ENCODE measurements around the gene NDUFB7. TPM values are rescaled to one million over a fixed set of nuclear protein-coding genes. Genes with fewer than 3 reads are reported as not detected.
"Not testable (repeated sequence)": the region's sequence is repeated elsewhere in the genome, so short reads cannot be mapped to it uniquely, and the experiment has no call there.

The NDUFB7 gene
- total and polyA plus RNA-seq, 2 experiments from 2014 or later = 289 to 463 TPM

- not testable (repeated sequence) for H3K27ac ChIP-seq (ENCODE audit: low read depth); H3F3A ChIP-seq (replicated peaks; ENCODE audit: low read depth); H3K4me3 Mint-ChIP-seq; H3K4me1 ChIP-seq (ENCODE audit: insufficient read depth); H3K27me3 ChIP-seq (ENCODE audit: insufficient read depth); H3K79me2 ChIP-seq (replicated peaks; ENCODE audit: insufficient read depth); H3K27me3 Mint-ChIP-seq (ENCODE audit: insufficient read depth, low read depth, poor library complexity); DNase-seq (ENCODE audit: low spot score); H3K4me1 Mint-ChIP-seq; H3K36me3 ChIP-seq (ENCODE audit: insufficient read depth); H2AFZ ChIP-seq; H4K20me1 ChIP-seq (replicated peaks; ENCODE audit: insufficient read depth); H3K4me2 ChIP-seq; H3K4me3 ChIP-seq; H3K9me2 ChIP-seq (ENCODE audit: insufficient read depth); ATAC-seq; H3K27ac Mint-ChIP-seq
- H3K36me3 Mint-ChIP-seq (ENCODE audit: low read depth) = peaks cover 30% of the 10 kb centered on the region
- H3K9me3 Mint-ChIP-seq = peaks cover 92% of the 10 kb centered on the region
Measured at GRCh38 chr19:14612242-14612641, 40.4 kb upstream of the NDUFB7 start.

DNA sequence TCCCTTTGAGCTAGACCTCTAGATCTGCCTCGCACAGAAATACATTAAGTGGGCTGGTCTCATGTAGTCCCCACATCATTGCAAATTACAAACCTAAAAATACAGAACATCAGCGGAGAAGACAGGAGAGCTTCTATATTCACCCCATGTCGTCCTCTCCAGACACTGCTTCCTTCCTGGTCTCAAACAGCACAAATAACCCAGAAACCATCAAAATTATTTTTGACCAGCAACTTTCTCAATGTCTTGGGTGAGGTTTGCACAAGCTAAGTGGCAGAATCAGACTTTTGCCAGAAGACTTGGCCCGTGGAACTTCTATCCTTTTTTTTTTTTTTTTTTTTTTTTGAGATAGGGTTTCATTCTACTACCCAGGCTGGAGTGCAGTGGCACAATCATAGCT lies 39.2 kb upstream of the NDUFB7 start:
- Mint-ChIP-seq H3K27me3 (ENCODE audit: insufficient read depth, low read depth, poor library complexity) (peaks cover 6% of the 10 kb centered on the region), H3K9me3 (peaks cover 91% of the 10 kb centered on the region), H3K36me3 (ENCODE audit: low read depth) (peaks cover 32% of the 10 kb centered on the region), H3K4me3 (no peak overlapping the region), H3K4me1 (no peaks in the 10 kb centered on the region), H3K27ac (no peak overlapping the region)
- H3K4me1 ChIP-seq (ENCODE audit: insufficient read depth) = no peaks in the 10 kb centered on the region
- no peaks in the 10 kb centered on the region for H3K79me2 ChIP-seq (replicated peaks; ENCODE audit: insufficient read depth)
- no peaks in the 10 kb centered on the region for H4K20me1 ChIP-seq (replicated peaks; ENCODE audit: insufficient read depth)
- H2AFZ ChIP-seq = no peak overlapping the region
- H3K27ac ChIP-seq (ENCODE audit: low read depth) = no peak overlapping the region
- no peak overlapping the region for H3K4me2 ChIP-seq
- H3F3A ChIP-seq (replicated peaks; ENCODE audit: low read depth) = no peaks in the 10 kb centered on the region
- DNase-seq (ENCODE audit: low spot score) = no peak
- no peak overlapping the region for H3K4me3 ChIP-seq
- no peak for TF ChIP-seq ZNF114 (CRISPR knock-in tag; IDR thresholded peaks at IDR 0.05)
- TF ChIP-seq NANOG (IDR thresholded peaks at IDR 0.05; ENCODE audit: borderline replicate concordance) = no peak
- TF ChIP-seq EZH2 (IDR thresholded peaks at IDR 0.05; ENCODE audit: low read depth, unreplicated experiment) = no peak
- TF ChIP-seq REST (IDR thresholded peaks at IDR 0.05; ENCODE audit: unreplicated experiment) = no peak
- no peak for TF ChIP-seq CREB1 (CRISPR knock-in tag; IDR thresholded peaks at IDR 0.05; ENCODE audit: low read depth)
- no peak for TF ChIP-seq JUNB (IDR thresholded peaks at IDR 0.05; ENCODE audit: unreplicated experiment)
- no peaks in the 10 kb centered on the region for H3K27me3 ChIP-seq (ENCODE audit: insufficient read depth)
- no peak for ATAC-seq
- 0 out of 2 replicates have a peak, but pooled peaks cover under 1% of the 10 kb centered on the region for H3K9me2 ChIP-seq (ENCODE audit: insufficient read depth)
- no peaks in the 10 kb centered on the region for H3K36me3 ChIP-seq (ENCODE audit: insufficient read depth)

DNA sequence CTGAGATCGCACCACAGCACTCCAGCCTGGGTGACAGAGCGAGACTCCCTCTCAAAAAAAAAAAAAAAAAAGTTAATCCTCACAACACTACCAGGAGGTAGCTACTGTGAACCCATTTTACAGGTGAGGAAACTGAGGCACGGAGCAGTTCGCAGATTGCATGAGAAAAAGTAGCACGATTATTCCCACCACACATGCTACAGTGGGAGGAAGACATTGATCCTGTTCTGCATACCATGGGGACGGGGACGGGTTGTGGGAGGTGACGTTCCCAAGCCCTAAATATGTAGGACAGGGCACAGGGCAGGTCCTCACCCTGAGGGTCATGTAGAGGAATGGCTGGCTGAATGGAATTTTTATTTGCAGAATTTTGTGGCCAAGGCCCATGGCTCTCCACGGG lies 34.8 kb upstream of the NDUFB7 start:
- no peak overlapping the region for H3K27ac ChIP-seq (ENCODE audit: low read depth)
- Mint-ChIP-seq H3K27ac (no peak overlapping the region), H3K27me3 (ENCODE audit: insufficient read depth, low read depth, poor library complexity) (peaks cover 11% of the 10 kb centered on the region), H3K9me3 (peaks cover 89% of the 10 kb centered on the region), H3K4me3 (no peak overlapping the region), H3K4me1 (no peaks in the 10 kb centered on the region), H3K36me3 (ENCODE audit: low read depth) (peaks cover 33% of the 10 kb centered on the region)
- no peaks in the 10 kb centered on the region for H3F3A ChIP-seq (replicated peaks; ENCODE audit: low read depth)
- H3K4me2 ChIP-seq = no peak overlapping the region
- ATAC-seq = no peak
- no peaks in the 10 kb centered on the region for H4K20me1 ChIP-seq (replicated peaks; ENCODE audit: insufficient read depth)
- no peak overlapping the region for H3K4me3 ChIP-seq
- DNase-seq (ENCODE audit: low spot score) = no peak
- no peak overlapping the region for H2AFZ ChIP-seq
- H3K27me3 ChIP-seq (ENCODE audit: insufficient read depth) = no peaks in the 10 kb centered on the region
- H3K9me2 ChIP-seq (ENCODE audit: insufficient read depth) = no peaks in the 10 kb centered on the region
- no peak for TF ChIP-seq JUNB (IDR thresholded peaks at IDR 0.05; ENCODE audit: unreplicated experiment)
- no peak for TF ChIP-seq CREB1 (CRISPR knock-in tag; IDR thresholded peaks at IDR 0.05; ENCODE audit: low read depth)
- TF ChIP-seq ZNF331 (CRISPR knock-in tag; IDR thresholded peaks at IDR 0.05; ENCODE audit: low read depth) = no peak
- TF ChIP-seq ZNF114 (CRISPR knock-in tag; IDR thresholded peaks at IDR 0.05) = no peak
- TF ChIP-seq NANOG (IDR thresholded peaks at IDR 0.05; ENCODE audit: borderline replicate concordance) = no peak
- no peak for TF ChIP-seq EZH2phosphoT487 (IDR thresholded peaks at IDR 0.05; ENCODE audit: unreplicated experiment)
- TF ChIP-seq, protein P1, sequence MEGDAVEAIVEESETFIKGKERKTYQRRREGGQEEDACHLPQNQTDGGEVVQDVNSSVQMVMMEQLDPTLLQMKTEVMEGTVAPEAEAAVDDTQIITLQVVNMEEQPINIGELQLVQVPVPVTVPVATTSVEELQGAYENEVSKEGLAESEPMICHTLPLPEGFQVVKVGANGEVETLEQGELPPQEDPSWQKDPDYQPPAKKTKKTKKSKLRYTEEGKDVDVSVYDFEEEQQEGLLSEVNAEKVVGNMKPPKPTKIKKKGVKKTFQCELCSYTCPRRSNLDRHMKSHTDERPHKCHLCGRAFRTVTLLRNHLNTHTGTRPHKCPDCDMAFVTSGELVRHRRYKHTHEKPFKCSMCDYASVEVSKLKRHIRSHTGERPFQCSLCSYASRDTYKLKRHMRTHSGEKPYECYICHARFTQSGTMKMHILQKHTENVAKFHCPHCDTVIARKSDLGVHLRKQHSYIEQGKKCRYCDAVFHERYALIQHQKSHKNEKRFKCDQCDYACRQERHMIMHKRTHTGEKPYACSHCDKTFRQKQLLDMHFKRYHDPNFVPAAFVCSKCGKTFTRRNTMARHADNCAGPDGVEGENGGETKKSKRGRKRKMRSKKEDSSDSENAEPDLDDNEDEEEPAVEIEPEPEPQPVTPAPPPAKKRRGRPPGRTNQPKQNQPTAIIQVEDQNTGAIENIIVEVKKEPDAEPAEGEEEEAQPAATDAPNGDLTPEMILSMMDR (conservative IDR thresholded peaks at IDR 0.05; ENCODE audit: low read depth in 2 of 2) = no peak
- no peak for TF ChIP-seq EZH2 (IDR thresholded peaks at IDR 0.05; ENCODE audit: low read depth, unreplicated experiment)
- no peak for TF ChIP-seq POLR2AphosphoS5 (IDR thresholded peaks at IDR 0.05; ENCODE audit: low read depth)
- H3K79me2 ChIP-seq (replicated peaks; ENCODE audit: insufficient read depth) = no peaks in the 10 kb centered on the region
- H3K4me1 ChIP-seq (ENCODE audit: insufficient read depth) = no peaks in the 10 kb centered on the region
- H3K36me3 ChIP-seq (ENCODE audit: insufficient read depth) = no peaks in the 10 kb centered on the region

Measured in GM23338 (cell line).